GM21390 (cell line): Measurements from ENCODE around the gene TCF25.
"Not testable (repeated sequence)": the region's sequence is repeated elsewhere in the genome, so short reads cannot be mapped to it uniquely, and the experiment has no call there.

ENCODE experiments used
- ATAC-seq: cut with Tn5 transposase; IDR thresholded peaks from one replicate; pipeline ENCODE4 v1.9.1; 2021; ENCODE audit not compliant: unreplicated experiment

Gene TCF25, protein sequence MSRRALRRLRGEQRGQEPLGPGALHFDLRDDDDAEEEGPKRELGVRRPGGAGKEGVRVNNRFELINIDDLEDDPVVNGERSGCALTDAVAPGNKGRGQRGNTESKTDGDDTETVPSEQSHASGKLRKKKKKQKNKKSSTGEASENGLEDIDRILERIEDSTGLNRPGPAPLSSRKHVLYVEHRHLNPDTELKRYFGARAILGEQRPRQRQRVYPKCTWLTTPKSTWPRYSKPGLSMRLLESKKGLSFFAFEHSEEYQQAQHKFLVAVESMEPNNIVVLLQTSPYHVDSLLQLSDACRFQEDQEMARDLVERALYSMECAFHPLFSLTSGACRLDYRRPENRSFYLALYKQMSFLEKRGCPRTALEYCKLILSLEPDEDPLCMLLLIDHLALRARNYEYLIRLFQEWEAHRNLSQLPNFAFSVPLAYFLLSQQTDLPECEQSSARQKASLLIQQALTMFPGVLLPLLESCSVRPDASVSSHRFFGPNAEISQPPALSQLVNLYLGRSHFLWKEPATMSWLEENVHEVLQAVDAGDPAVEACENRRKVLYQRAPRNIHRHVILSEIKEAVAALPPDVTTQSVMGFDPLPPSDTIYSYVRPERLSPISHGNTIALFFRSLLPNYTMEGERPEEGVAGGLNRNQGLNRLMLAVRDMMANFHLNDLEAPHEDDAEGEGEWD

GRCh38 chr16:89873109-89873971 lies at the start of gene TCF25:
Gene TCF25, plus strand, starts transcription at chr16:89873592. Its CDS starts 76 bp downstream, at chr16:89873668.
- peak; percentile 37 for ATAC-seq

- ATAC-seq: not testable (repeated sequence)
Measured at GRCh38 chr16:89823824-89824148, 49.6 kb upstream of the TCF25 start.

DNA sequence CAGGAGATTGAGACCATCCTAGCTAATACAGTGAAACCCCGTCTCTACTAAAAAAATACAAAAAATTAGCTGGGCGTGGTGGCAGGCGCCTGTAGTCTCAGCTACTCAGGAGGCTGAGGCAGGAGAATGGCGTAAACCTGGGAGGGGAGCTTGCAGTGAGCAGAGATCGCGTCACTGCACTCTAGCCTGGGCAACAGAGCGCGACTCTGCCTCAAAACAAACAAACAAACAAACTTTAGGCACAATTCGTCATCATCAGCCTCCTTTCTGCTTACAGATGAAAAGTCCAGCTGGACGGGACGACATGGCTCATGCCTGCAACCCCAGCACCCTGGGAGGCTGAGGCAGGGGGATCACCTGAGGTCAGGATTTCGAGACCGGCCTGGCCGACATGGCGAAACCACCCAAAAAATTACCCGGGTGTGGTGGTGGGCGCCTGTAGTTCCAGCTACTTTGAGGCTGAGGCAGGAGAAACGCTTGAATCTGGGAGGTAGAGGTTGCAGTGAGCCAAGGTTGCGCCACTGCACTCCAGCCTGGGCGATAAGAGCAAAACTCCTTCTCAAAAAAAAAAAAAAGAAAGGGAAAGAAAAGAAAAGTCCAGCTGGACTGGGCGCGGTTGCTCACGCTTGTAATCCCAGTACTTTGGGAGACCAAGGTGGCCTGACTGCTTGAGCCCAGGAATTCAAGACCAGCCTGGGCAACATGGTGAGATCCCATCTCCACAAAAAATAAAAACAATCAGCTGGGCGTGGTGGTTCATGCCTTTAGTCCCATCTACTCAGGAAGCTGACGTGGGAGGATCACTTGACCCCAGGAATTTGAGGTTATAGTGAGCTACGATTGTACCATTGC lies 46.6 kb upstream of the TCF25 start:
- ATAC-seq: no peak

DNA sequence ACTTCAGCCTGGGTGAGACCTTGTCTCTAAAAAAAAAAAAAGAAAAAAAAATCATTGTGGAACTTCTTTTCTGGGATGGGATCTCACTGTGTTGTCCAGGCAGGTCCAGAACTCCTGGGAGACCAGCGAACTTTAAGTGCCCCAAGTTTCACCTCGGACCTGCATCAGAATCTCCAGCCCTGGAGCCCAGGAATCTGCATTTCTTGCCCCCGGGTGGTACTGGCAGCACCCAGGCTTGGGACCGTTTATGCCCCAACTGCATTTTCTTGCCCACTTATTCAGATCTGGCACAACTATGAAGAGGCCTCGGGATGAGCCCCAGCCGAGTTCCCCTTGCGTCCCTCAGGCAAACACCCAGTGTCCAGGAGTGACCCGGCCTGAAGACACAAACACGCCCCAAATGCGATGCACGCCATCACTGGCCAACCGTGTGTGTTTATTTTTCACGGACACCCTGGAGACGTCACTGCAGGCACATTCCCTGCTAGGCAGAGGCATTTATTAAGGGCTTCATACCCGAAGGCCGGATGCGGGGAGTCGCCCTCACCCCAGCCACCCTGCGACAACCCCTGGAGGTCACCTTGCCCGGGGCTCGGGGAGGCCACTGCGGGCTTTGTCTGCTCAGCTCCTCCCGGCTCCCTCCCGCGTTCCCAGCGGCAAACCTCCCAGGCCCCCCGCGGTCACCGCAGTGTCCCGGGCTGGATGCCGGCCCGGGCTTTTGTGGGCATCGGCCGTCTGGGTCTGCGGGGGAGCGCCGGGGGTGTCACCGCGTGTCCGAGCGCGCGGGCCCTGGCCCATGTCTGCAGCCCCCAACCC lies 45.8 kb upstream of the TCF25 start:
- no peak for ATAC-seq

DNA sequence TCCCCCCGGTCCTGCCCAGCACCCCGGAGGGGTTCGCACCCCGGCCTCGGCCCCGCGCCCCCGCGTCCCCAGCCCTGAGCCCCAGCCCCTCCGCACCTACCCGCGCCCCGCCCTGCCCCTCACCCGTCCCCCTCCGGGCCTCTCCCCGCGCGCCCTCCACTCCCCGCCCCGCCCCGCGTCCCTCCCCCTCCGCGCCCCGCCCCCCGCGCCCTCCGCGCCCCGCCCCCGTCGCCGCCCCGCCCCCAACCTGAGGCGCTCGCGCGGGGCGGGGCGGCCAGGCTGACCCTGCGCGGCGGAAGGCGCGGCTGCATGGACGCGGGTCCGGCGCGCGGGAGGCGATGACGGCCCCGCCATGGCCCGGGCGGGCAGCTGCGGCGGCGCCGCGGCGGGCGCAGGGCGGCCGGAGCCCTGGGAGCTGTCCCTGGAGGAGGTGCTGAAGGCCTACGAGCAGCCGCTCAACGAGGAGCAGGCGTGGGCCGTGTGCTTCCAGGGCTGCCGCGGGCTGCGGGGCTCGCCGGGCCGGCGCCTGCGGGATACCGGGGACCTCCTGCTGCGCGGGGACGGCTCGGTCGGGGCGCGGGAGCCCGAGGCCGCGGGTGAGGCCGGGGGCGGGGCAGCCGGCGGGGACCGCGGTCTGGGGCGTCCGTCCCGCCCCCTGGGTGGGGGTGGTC lies 45.1 kb upstream of the TCF25 start, which contains the start of gene SPIRE2:
TSS of gene SPIRE2 (plus strand) at position 277 of the 671 bp plus-strand sequence. CDS start at position 353, 76 bp downstream.
- no peak for ATAC-seq

DNA sequence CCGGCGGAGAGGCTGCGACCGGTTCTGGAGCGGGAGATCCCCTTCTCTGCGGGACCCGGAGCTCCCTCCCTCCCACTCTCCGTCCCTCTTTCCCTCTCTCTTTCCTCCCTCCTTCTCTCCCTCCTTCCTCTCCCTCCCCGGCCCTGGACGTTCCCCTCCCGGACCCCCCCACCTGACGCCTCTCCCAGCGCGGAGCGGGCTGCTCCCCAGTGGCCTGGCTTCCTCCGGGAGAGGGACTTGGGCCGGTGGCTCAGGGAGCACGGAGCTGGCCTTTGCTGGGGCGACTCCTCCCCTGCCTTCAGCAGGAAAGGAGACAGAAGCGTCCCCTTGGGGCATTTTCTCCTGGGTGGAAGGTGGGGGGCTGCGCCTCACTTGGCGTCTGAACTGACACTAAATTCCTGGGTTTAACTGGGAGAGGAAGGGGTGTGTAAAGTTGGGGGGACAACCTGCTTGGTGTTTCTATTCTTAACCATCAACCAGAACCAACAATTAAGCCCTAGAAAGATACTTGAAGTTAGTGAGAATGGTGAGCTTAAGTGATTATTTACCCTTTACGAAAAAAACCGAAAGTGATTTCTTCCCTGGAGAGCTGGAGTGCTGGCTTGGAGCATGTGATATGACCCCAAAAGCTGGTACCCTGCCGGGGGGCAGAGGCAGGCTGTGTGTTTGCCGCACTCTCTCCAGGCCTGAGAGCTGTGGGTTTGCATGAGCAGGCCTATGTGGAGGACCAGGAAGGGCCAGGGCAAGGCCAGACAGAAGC lies 44.3 kb upstream of the TCF25 start:
- ATAC-seq: no peak

DNA sequence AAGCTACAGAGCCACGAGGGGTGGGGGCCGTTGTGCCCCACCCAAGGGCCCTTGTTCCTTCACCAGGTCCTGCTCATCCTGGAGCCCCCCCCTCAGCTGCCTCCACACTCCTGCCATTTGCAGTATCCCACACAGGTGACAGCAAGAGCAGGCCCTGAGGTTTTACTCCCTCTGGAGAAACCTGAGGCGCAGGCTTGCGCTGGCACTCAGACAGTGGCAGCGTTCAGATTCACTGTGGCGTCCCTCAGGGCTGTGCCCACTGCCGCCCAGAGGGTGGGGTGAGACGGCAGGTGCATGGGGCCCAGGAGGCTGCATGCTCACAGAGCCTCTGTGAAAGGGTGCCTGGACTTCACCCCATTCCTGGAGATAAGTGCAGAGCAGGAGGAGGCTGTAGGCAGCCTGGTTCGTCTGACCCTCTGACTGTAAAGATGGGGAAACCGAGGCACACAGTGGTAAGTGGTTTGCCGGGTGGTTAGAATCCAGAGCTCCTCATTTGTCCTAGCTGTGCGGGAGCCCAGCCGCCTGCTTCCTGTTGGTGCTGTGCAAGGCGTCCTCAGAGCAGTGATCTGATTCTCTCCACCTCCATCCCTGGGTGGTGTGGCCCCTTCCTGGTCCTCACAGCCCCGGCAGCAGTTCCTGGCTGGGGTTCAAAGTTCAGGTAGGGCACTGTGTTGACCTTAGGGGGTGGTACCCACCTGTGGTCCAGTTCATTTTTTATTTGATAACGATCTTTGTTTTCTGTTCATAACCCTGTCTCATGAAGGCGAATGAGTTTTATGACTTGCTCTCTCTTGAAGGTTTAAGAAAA lies 43.6 kb upstream of the TCF25 start:
- ATAC-seq: no peak

GRCh38 chr16:89831810-89832328 lies 41.5 kb upstream of the TCF25 start:
- no peak for ATAC-seq

- not testable (repeated sequence) for ATAC-seq
Measured at GRCh38 chr16:89833664-89834363, 39.6 kb upstream of the TCF25 start.

DNA sequence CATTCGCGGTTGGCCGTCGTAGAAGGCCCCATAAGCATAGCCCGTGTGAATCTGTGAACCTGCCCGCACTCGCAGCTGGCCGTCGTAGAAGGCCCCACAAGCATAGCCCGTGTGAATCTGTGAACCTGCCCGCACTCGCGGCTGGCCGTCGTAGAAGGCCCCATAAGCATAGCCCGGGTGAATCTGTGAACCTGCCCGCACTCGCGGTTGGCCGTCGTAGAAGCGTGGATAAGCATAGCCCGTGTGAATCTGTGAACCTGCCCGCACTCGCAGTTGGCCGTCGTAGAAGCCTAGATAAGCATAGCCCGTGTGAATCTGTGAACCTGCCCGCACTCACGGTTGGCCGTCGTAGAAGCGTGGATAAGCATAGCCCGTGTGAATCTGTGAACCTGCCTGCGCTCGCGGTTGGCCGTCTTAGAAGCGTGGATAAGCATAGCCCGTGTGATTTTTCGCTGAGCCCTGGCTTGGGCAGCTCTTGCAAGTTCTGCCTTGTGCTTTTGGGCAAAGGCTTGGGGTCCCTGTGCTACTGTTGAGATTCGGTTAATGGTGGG lies 38.5 kb upstream of the TCF25 start:
- ATAC-seq: not testable (repeated sequence)

- not testable (repeated sequence) for ATAC-seq
Measured at GRCh38 chr16:89836484-89836883, 36.9 kb upstream of the TCF25 start.

DNA sequence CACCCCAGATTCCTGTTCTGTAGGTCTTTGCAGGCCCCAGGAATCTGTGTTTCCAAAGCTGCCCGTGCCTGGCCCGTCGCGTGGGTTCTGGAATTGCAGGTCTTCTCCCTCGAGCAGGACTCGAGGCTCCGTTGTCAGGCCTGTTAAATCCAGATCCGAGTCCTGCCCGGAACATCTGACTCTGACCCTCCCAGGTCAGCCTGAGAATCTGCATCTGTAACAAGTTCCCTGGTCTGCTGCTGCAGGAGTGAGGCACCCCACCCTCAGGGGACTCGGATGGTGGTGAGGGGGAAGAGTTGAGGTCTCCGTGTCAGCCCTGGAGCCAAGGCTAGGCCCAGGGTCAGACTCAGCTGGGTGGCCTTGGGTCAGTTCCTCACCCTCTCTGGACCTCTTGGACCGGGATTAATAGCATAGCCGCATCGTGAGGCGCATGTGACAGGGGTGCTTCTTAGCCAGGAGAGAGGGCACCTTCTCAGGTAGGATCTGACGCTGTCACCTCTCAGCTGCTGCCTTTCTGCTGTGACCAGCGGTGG lies 36.3 kb upstream of the TCF25 start:
- ATAC-seq: no peak

- ATAC-seq: no peak
Measured at GRCh38 chr16:89841275-89841674, 32.1 kb upstream of the TCF25 start.

GRCh38 chr16:89842471-89843408 lies 30.7 kb upstream of the TCF25 start:
- ATAC-seq: no peak
